ENCODE results near the gene LMOD3. TPM values are rescaled to one million over a fixed set of nuclear protein-coding genes. Genes with fewer than 3 reads are reported as not detected.

The LMOD3 gene
- total and polyA plus RNA-seq, 2 experiments from 2014 or later = 0.18 to 0.61 TPM

- H3K4me3 ChIP-seq = peak overlapping the region; percentile 96
- peaks cover 32% of the 10 kb centered on the region for H3K4me1 ChIP-seq (ENCODE audit: low read depth)
- no peaks in the 10 kb centered on the region for H3K9me3 ChIP-seq (ENCODE audit: low read depth)
- no peak for TF ChIP-seq CTCF (IDR thresholded peaks at IDR 0.05; ENCODE audit: low read depth, low read length)
- H3K27ac ChIP-seq = peak overlapping the region; percentile 93
- H3K36me3 ChIP-seq = peaks cover 4% of the 10 kb centered on the region
- DNase-seq (ENCODE audit: low read depth in 1 of 2, low spot score in 1 of 2) = peak in 1 of 2 donors; percentile 43
- no peaks in the 10 kb centered on the region for H3K27me3 ChIP-seq
Measured at GRCh38 chr3:69079269-69080159, 42.9 kb downstream of the LMOD3 start.

DNA sequence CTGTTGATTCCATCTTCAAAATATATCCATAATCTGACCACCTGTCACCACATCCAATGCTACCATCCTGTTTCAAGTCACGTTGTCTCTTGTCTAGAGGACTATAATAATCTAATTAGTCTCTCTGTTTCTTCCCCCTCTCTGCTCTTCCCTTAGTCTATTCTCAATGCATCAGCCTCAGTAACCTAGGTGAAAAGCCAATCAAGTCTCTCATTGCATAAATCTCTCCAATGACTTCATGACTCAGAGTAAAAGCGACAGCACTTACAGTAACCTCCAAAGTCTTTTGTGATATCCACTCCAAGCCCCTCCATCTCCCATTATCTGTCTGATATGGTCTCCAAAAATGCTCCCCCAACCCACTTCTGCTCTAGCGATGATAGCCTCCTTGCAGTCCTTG lies 49.5 kb downstream of the LMOD3 start:
- Histone ChIP-seq H3K9me3 (ENCODE audit: low read depth) (no peaks in the 10 kb centered on the region), H3K4me1 (ENCODE audit: low read depth) (peaks cover under 1% of the 10 kb centered on the region), H3K4me3 (no peak overlapping the region), H3K27ac (no peak overlapping the region), H3K36me3 (peaks cover 13% of the 10 kb centered on the region), H3K27me3 (no peaks in the 10 kb centered on the region)
- no peak for TF ChIP-seq CTCF (IDR thresholded peaks at IDR 0.05; ENCODE audit: low read depth, low read length)
- no peak for DNase-seq (ENCODE audit: low read depth in 1 of 2, low spot score in 1 of 2)

DNA sequence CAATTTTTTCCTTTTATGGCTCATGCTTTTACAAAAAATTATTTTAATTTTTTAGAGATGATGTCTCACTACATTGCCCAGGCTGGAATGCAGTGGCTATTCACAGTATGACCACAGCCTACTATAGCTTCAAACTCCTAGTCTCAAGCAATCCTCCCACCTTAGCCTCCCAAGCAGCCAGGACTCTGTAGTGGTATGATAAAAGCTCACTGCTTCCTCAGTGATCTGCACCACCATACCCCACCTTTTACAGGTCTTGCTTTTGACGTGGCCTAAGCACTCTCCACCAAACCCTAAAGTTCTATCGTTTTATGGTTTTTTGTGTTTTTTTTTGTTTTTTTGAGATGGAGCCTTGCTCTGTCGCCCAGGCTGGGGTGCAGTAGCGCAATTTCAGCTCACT lies 56.3 kb downstream of the LMOD3 start:
- H3K4me1 ChIP-seq (ENCODE audit: low read depth) = no peaks in the 10 kb centered on the region
- no peak for TF ChIP-seq CTCF (IDR thresholded peaks at IDR 0.05; ENCODE audit: low read depth, low read length)
- no peak overlapping the region for H3K4me3 ChIP-seq
- no peaks in the 10 kb centered on the region for H3K9me3 ChIP-seq (ENCODE audit: low read depth)
- H3K27me3 ChIP-seq = no peaks in the 10 kb centered on the region
- H3K36me3 ChIP-seq = peaks cover 36% of the 10 kb centered on the region
- H3K27ac ChIP-seq = no peak overlapping the region
- no peak for DNase-seq (ENCODE audit: low read depth in 1 of 2, low spot score in 1 of 2)

GRCh38 chr3:69065318-69065964 lies 57.0 kb downstream of the LMOD3 start:
- Histone ChIP-seq H3K36me3 (peaks cover 42% of the 10 kb centered on the region), H3K27ac (no peak overlapping the region)
- TF ChIP-seq CTCF (IDR thresholded peaks at IDR 0.05; ENCODE audit: low read depth, low read length) = no peak

DNA sequence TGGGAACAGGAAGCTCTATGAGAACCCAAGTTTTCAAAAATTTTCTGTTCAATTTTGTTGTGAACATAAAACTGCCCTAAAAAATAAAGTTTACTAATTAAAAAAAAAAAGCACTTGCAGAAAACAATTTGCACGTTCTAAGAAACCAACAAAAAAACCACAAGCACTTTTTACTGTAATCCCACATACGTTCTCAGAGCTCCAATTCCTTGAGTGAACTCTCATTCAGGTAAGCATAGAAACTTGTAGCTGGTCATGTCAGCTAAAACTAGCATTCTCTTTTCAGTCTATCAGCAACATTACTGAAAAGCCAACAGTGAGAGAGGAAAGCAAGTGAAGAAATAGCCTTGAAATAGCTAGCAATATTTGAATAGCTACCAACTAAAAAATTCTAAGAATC lies 58.8 kb downstream of the LMOD3 start:
- H3K4me3 ChIP-seq = no peak overlapping the region
- H3K9me3 ChIP-seq (ENCODE audit: low read depth) = no peaks in the 10 kb centered on the region
- peak overlapping the region; percentile 36 for H3K27ac ChIP-seq
- no peak for TF ChIP-seq CTCF (IDR thresholded peaks at IDR 0.05; ENCODE audit: low read depth, low read length)
- no peak for DNase-seq (ENCODE audit: low read depth in 1 of 2, low spot score in 1 of 2)
- H3K27me3 ChIP-seq = no peaks in the 10 kb centered on the region
- peaks cover 54% of the 10 kb centered on the region for H3K36me3 ChIP-seq
- no peaks in the 10 kb centered on the region for H3K4me1 ChIP-seq (ENCODE audit: low read depth)

More at GRCh38 chr3:69065318-69065964, 57.0 kb downstream of the LMOD3 start:
- Histone ChIP-seq H3K4me1 (ENCODE audit: low read depth) (no peaks in the 10 kb centered on the region), H3K9me3 (ENCODE audit: low read depth) (no peaks in the 10 kb centered on the region), H3K27me3 (no peaks in the 10 kb centered on the region), H3K4me3 (no peak overlapping the region)
- DNase-seq (ENCODE audit: low read depth in 1 of 2, low spot score in 1 of 2) = no peak

All from cardiac muscle cell (in vitro differentiated cells and primary cell).